Caco-2 (cell line): ENCODE results near the gene FASLG. TPM values are rescaled to one million over a fixed set of nuclear protein-coding genes. Genes with fewer than 3 reads are reported as not detected.

Experiments
- BruUV-seq: library from RNA; stranded (reverse); fragments of 400-500 nt; replicated peaks from 2 replicates; lab custom pipeline; 2021; lab: Mats Ljungman, UMichigan
- CTCF ChIA-PET: fragments of 300-600 bp; sonication (Branson Sonifier 250); formaldehyde crosslinking; loops from one replicate; lab custom pipeline; 2022; ENCODE audit warnings: antibody characterized with exemption; lab: Charles Lee
- POLR2A ChIA-PET: fragments of 300-600 bp; sonication (Branson Sonifier 250); formaldehyde crosslinking; loops from one replicate; lab custom pipeline; 2022; ENCODE audit warnings: antibody characterized with exemption; lab: Charles Lee
- DNase-seq, 2 experiments: peaks; one replicate each; pipeline versions ENCODE4 v3.0.0 to v3.0.0-alpha.2; 2020 to 2022
- H3K27me3 ChIP-seq: replicated peaks from 2 replicates; pipeline ENCODE4 v1.6.0; 2011; ENCODE audit warnings: low read length; ENCODE audit not compliant: control insufficient read depth, insufficient read depth
- H3K36me3 ChIP-seq: 2 replicates; pipeline ENCODE4 v1.5.1; 2011; ENCODE audit warnings: low read length; ENCODE audit not compliant: control insufficient read depth, insufficient read depth
- H3K4me1 ChIP-seq: fragments of 250-450 bp; sonication (Bioruptor Pico); 2 replicates; pipeline ENCODE4 v1.5.1; 2020; ENCODE audit warnings: mild to moderate bottlenecking
- H3K4me3 ChIP-seq: 2 replicates; pipeline ENCODE4 v1.5.1; 2011; ENCODE audit warnings: low read depth, mild to moderate bottlenecking, control low read depth, low read length
- H3K9me3 ChIP-seq: fragments of 250-450 bp; sonication (Bioruptor Pico); 2 replicates; pipeline ENCODE4 v1.5.1; 2020; ENCODE audit warnings: mild to moderate bottlenecking, moderate library complexity
- H3K27ac Mint-ChIP-seq: one replicate; pipeline ENCODE4 v1.8.0; 2022; ENCODE audit warnings: mixed read lengths; ENCODE audit not compliant: unreplicated experiment
- H3K27me3 Mint-ChIP-seq: one replicate; pipeline ENCODE4 v1.8.0; 2022; ENCODE audit warnings: mixed read lengths; ENCODE audit not compliant: insufficient read depth, unreplicated experiment
- H3K36me3 Mint-ChIP-seq: one replicate; pipeline ENCODE4 v1.8.0; 2022; ENCODE audit warnings: mild to moderate bottlenecking, mixed read lengths; ENCODE audit not compliant: insufficient read depth, unreplicated experiment
- H3K4me1 Mint-ChIP-seq: one replicate; pipeline ENCODE4 v1.8.0; 2022; ENCODE audit warnings: low read depth, mixed read lengths; ENCODE audit not compliant: unreplicated experiment
- H3K4me3 Mint-ChIP-seq: one replicate; pipeline ENCODE4 v1.8.0; 2022; ENCODE audit warnings: mild to moderate bottlenecking, moderate library complexity, mixed read lengths; ENCODE audit not compliant: unreplicated experiment
- H3K9me3 Mint-ChIP-seq: one replicate; pipeline ENCODE4 v1.8.0; 2022; ENCODE audit warnings: mixed read lengths; ENCODE audit not compliant: unreplicated experiment
- intact Hi-C: fragments of 100-400 bp; cut with micrococcal nuclease; formaldehyde crosslinking; loops from one replicate; pipeline ENCODE4 v1.10.0; 2022; ENCODE audit not compliant: unreplicated experiment
- total RNA-seq: library from RNA; stranded (reverse); gene quantifications from 2 replicates; pipeline ENCODE4 v1.2.3, GENCODE V29; 2022
- TF ChIP-seq, protein P1 (sequence below), 2 experiments: fragments of 200-600 bp in 1 of 2; IDR thresholded peaks; 1 replicate in 1 of 2; 2 replicates in 1 of 2; pipeline versions ENCODE4 v1.5.1 to v1.8.0; 2011 to 2022; ENCODE audit warnings: antibody characterized with exemption in 1 of 2, control low read depth in 1 of 2, inconsistent platforms in 1 of 2, low read depth in 1 of 2, low read length in 1 of 2, mild to moderate bottlenecking in 1 of 2, moderate library complexity in 1 of 2; ENCODE audit not compliant: insufficient read depth in 1 of 2, severe bottlenecking in 1 of 2, unreplicated experiment in 1 of 2

Gene FASLG
- total RNA-seq, 1 experiment from 2014 or later = not detected

DNA sequence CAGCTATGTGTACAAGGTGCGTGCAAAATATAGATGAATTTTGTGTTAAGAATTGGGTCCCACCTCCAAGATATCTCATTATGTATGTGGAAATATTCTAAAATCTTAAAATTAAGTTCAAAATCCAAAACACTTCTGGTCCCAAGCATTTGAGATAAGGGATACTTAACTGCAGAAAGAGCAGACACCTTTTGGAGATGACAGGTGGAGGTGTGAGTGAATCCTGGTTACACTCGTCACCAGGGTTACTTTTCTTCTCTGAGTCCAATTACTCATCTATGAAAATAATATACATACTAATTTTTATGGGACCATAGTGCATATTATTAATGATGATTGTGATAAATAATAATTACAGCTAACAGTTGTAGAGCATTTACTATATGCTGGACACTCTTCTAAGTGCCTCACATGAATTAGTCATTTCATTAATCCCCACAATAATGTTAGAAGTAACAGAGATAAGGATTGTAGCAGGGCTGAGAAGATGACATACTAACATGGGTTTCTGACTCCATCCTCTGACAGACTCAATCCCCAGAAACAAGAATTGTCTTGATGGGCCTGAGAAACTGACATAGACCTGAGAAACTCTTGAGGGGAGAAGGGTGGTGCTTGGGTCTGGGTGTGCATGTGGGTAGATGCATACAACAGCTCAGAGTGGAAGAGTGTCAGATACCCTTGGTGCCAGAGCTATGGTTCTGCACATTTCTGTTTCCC lies 8.3 kb upstream of the FASLG start:
- no peaks in the 10 kb centered on the region for H3K9me3 ChIP-seq
- H3K27ac Mint-ChIP-seq = no peak overlapping the region
- no peaks in the 10 kb centered on the region for H3K4me1 Mint-ChIP-seq
- H3K36me3 Mint-ChIP-seq = no peaks in the 10 kb centered on the region
- TF ChIP-seq, protein P1, sequence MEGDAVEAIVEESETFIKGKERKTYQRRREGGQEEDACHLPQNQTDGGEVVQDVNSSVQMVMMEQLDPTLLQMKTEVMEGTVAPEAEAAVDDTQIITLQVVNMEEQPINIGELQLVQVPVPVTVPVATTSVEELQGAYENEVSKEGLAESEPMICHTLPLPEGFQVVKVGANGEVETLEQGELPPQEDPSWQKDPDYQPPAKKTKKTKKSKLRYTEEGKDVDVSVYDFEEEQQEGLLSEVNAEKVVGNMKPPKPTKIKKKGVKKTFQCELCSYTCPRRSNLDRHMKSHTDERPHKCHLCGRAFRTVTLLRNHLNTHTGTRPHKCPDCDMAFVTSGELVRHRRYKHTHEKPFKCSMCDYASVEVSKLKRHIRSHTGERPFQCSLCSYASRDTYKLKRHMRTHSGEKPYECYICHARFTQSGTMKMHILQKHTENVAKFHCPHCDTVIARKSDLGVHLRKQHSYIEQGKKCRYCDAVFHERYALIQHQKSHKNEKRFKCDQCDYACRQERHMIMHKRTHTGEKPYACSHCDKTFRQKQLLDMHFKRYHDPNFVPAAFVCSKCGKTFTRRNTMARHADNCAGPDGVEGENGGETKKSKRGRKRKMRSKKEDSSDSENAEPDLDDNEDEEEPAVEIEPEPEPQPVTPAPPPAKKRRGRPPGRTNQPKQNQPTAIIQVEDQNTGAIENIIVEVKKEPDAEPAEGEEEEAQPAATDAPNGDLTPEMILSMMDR (IDR thresholded peaks at IDR 0.05; ENCODE audit: insufficient read depth in 1 of 2, low read depth in 1 of 2, low read length in 1 of 2, severe bottlenecking in 1 of 2, unreplicated experiment in 1 of 2) = no peak
- DNase-seq = no peak
- no peaks in the 10 kb centered on the region for H3K27me3 ChIP-seq
- no TSS peak for BruUV-seq
- H3K27me3 Mint-ChIP-seq = no peaks in the 10 kb centered on the region
- H3K4me1 ChIP-seq = no peaks in the 10 kb centered on the region
- ChIA-PET CTCF (no interaction called here), POLR2A (no interaction called here)
- H3K4me3 ChIP-seq = no peak overlapping the region
- H3K4me3 Mint-ChIP-seq = no peak overlapping the region
- no peaks in the 10 kb centered on the region for H3K36me3 ChIP-seq
- intact Hi-C loops = no loop called here
- no peaks in the 10 kb centered on the region for H3K9me3 Mint-ChIP-seq

DNA sequence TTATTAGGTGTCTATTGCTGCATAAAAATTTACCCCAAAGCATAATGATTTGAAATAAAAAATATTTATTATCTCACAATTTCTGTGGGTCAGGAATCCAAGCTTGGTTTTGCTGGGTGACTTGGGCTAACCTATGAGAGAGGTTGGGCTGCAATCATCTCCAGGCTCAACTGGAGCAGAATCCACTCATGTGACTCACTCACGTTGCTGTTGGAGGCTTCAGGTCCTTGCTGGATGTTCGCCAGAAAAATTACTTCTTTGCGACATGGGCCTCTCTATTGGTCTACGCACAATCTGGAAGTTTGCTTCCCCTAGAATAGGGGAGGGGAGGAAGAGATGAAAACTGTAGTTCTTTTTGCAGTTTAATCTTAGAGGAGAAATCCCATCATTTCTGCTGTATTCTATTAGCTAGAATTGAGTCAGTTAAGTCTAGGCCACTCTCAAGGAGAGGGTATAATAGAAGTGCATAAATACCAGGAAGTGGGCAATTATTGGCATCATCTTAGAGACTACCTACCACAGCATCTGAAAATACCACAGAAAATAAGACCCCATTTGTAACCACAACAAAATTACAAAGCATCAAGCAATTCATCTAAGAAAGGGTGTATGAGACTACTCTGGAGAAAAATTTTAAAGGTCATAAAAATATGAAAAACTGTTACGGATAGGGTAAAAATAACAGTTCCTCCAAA lies 5.7 kb upstream of the FASLG start:
- no peak for DNase-seq
- H3K9me3 ChIP-seq = no peaks in the 10 kb centered on the region
- H3K4me1 ChIP-seq = no peaks in the 10 kb centered on the region
- no peaks in the 10 kb centered on the region for H3K36me3 ChIP-seq
- H3K27ac Mint-ChIP-seq = no peak overlapping the region
- no peak overlapping the region for H3K4me3 Mint-ChIP-seq
- POLR2A ChIA-PET = no interaction called here
- H3K4me3 ChIP-seq = no peak overlapping the region
- H3K27me3 Mint-ChIP-seq = no peaks in the 10 kb centered on the region
- CTCF ChIA-PET = no interaction called here
- no peaks in the 10 kb centered on the region for H3K9me3 Mint-ChIP-seq
- H3K4me1 Mint-ChIP-seq = no peaks in the 10 kb centered on the region
- no TSS peak for BruUV-seq
- TF ChIP-seq, protein P1 (IDR thresholded peaks at IDR 0.05; ENCODE audit: insufficient read depth in 1 of 2, low read depth in 1 of 2, low read length in 1 of 2, severe bottlenecking in 1 of 2, unreplicated experiment in 1 of 2) = no peak
- H3K27me3 ChIP-seq = no peaks in the 10 kb centered on the region
- H3K36me3 Mint-ChIP-seq = no peaks in the 10 kb centered on the region
- intact Hi-C loops = no loop called here

DNA sequence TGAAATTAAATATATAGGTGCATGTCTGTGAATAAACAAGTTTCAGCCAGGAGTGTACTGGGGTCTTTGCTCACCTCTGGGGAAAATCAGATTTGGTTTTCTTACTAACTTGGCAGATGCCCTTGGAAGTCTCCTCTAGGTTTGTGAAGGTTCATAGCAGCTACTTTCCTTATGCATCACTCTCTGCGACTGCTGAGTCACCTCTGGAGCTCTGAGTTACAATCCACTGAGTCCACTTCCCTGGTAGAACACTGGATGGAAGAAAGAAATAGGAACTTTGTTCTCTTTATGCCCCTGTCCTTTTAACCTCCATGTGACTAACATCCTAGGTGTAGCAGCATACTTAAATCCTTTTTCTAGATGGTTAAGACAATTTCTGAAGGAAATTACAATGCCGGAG lies 4.4 kb upstream of the FASLG start:
- no peak overlapping the region for H3K4me3 Mint-ChIP-seq
- no peaks in the 10 kb centered on the region for H3K9me3 ChIP-seq
- H3K4me3 ChIP-seq = no peak overlapping the region
- TF ChIP-seq, protein P1 (IDR thresholded peaks at IDR 0.05; ENCODE audit: insufficient read depth in 1 of 2, low read depth in 1 of 2, low read length in 1 of 2, severe bottlenecking in 1 of 2, unreplicated experiment in 1 of 2) = no peak
- H3K27me3 ChIP-seq = no peaks in the 10 kb centered on the region
- no peaks in the 10 kb centered on the region for H3K27me3 Mint-ChIP-seq
- H3K9me3 Mint-ChIP-seq = no peaks in the 10 kb centered on the region
- no peaks in the 10 kb centered on the region for H3K36me3 Mint-ChIP-seq
- H3K27ac Mint-ChIP-seq = no peak overlapping the region
- intact Hi-C loops = no loop called here
- DNase-seq = no peak
- no peaks in the 10 kb centered on the region for H3K4me1 Mint-ChIP-seq
- BruUV-seq = no TSS peak
- no peaks in the 10 kb centered on the region for H3K36me3 ChIP-seq
- POLR2A ChIA-PET = no interaction called here
- CTCF ChIA-PET = no interaction called here
- no peaks in the 10 kb centered on the region for H3K4me1 ChIP-seq
